Measurements from ENCODE around the gene HHAT.

DNA sequence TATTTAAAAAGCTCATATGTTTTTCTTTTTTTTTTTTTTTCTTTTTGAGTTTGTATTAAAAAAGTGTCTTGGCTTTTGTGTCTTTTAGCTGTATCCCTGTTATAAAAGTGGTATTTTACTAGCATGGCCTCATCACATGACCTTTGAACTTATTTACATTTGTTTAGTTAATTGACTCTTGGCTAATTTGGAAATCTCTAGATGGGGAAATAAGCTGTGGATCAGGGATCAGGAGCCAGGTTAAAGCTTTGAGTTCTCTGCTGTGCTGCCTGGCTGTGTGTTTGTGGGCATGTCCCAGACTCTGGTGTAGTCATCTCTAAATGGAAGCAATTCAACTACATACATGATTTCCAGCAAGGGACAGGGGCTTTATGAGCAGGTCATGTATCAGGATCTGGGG lies 56.5 kb downstream of the HHAT start:
- TF ChIP-seq POLR2A (IDR thresholded peaks at IDR 0.05; ENCODE audit: low read length) (no peak), GATA1 (IDR thresholded peaks at IDR 0.05; ENCODE audit: low read depth, low read length) (no peak)
